ENCODE measurements around the gene ELP1.
A peak's percentile ranks its signal among the peaks of the same experiment; 100 is the strongest.

The ELP1 gene

DNA sequence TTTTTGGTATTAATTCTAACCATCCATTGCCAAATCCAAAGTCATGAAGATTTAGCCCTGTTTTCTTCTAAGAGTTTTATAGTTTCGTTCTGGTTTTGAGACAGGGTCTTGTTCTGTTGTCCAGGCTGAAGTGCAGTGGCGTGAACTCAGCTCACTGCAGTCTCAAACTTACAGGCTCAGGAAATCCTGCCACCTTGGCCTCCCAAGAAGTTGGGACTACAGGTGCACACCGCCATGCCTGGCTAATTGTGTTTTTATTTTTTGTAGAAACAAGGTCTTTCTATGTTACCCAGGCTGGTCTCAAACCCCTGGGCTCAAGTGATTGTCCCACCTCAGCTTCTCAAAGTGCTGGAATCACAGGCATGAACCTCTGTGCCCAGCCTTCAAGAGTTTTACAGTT, 50.8 kb downstream of the ELP1 start:
- DNase-seq (ENCODE audit: low spot score): no peak

DNA sequence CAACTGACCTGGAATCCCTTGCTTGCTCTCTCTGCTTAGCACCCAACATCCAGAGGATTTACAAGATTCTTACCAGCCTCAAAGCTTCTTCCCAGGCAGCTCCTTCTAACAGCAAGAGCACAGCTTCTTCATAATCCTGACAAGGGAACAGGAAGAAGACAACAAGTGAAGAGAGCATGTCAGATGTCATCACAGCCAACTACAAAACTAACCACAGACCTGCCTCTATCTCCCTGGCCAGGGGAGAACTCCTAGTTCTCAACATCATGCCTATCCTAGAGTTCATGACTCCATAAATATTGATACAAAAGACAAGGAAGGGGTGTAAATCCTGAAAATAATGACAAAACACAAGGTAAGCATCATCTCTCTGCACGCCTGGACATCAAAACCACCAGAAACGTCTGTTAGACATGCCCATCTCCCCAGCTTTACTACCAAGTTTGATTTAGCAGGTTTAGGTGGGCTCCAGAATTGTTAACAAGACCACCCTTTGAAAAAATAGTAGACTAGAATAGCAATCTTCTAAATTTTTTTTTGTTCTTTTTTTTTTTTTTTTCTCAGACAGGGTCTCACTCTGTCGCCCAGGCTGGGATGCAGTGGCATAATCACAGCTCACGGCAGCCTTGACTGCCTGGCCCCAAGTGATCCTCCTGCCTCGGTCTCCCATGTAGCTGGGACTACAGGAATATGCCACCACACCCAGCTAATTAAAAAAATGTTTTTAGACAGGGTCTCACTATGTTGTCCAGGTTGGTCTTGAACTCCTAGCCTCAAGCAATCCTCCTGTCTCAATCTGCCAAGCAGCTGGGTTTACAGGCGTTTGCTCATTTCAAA, 51.7 kb downstream of the ELP1 start:
- DNase-seq (ENCODE audit: low spot score): no peak

DNA sequence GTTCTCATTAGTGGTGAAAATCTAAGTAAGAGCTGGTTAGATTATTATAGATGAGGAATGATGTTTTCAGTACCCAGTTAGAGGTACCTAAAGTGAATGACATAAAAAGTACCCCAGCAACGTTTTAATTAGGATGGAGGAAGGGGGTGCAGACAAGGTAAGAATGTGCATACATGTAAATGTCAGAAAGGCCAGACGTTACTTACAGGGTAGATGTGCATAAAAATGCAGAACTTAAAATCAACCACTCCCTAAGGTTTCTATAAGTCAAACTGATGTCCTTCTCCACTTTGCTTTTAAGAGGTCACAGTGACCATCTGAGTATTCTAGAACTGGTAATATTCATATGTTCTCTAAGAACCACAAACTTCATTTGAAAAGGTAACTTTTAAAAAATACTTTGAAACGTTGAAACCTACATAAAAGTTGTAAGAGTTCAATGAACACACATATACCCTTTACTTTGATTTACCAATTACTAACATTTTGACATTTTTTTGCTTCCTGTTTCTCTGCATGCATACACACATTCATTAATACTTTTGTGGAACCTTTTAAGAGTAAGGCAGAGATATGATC, 53.1 kb downstream of the ELP1 start:
- DNase-seq (ENCODE audit: low spot score): no peak

DNA sequence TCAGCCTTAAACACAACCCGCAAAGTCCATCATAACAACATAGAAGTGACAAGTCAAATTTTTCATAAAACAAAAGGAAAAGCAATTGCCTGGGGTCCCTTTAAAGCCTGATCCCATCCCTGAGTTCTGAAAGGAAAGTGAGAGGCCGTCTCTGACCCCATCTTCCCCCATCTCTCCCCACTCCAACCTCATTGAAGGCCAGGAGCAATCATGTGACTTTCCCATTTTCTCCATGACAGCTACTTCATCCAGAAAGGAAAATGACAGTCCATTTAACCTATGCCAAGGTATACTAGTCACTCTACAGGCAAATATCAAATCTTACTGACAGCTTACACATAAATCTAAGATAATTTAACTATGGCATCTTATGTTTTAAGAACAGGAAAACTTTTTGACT, 56.4 kb downstream of the ELP1 start:
- no peak for DNase-seq (ENCODE audit: low spot score)

GRCh38 chr9:108876425-108876824, 57.5 kb downstream of the ELP1 start:
- no peak for DNase-seq (ENCODE audit: low spot score)

GRCh38 chr9:108874058-108874788, 59.7 kb downstream of the ELP1 start:
- DNase-seq (ENCODE audit: low spot score): no peak

DNA sequence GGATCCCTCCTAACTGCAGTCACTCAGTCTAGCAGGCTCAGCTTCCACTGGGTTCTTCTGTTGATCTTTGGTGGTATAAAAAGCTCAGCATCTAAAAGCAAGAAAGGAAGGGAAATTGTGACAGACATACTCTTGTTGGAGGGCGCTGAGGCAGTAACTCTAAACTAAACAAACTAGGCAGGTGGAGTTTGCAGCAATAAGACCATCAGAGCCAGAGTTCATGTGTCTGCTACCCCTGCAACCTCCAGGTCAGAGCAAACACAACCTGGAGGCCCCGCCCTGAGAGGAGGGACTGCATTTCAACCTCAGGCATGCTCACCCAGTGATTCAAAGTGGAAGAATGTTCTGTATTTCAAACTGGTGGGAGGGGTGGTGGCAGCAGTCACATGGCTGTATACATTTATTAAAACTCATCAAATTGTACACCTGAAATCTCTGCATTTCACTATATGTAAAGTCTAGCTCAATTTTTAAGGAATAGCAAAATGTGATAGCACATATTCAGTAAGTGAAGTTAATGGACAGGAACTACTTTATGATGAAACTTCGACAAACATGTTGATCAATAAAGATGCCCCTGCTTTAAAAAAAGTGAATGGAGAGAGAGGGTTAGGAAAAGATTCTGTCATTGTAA, 64.7 kb downstream of the ELP1 start:
- DNase-seq (ENCODE audit: low spot score): peak; percentile 77

- DNase-seq (ENCODE audit: low spot score): no peak
Measured at GRCh38 chr9:108867829-108868228, 66.1 kb downstream of the ELP1 start.

GRCh38 chr9:108867116-108867515, 66.8 kb downstream of the ELP1 start:
- DNase-seq (ENCODE audit: low spot score): no peak

- no peak for DNase-seq (ENCODE audit: low spot score)
Measured at GRCh38 chr9:108866001-108866420, 67.9 kb downstream of the ELP1 start.

DNA sequence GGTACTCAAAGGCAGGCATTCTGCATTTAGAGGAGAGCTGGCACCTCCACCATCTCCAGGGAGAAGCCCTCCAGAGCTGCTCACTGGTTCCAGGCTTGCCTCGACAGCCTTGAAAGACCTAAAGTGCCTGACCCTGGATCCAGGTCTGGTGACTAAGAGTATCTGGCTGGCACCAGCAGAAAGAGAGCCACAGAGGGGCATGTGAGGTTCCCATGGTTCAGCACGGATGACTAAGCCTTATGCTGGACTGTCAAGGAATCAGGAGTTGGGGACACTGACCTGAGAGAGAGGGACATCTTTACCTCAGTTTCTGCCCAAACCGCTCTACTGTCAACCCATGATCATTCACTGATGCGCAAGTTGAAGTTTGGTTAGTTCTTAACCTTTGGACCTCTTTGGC, 68.9 kb downstream of the ELP1 start:
- no peak for DNase-seq (ENCODE audit: low spot score)

- no peak for DNase-seq (ENCODE audit: low spot score)
Measured at GRCh38 chr9:108864446-108864845, 69.5 kb downstream of the ELP1 start.

DNA sequence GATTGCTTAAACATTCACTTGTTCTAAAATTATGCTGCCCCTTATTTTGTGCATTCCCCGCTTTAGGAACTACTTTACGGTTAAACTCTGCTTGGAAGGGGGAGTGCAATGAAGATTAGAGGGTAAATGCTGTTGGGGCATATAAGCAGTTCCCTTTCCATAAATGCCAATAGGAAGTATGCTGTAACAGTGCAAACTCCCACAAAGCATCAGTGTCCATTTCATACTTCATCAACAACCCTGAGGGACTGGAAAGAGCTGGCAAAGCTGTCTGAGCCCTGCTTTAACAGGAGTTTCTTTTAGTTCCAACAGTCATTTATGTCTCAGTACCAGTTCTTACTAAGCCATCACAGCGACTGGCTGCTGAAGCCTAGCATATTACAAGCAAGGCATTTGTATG, 70.0 kb downstream of the ELP1 start:
- no peak for DNase-seq (ENCODE audit: low spot score)

GRCh38 chr9:108861997-108862396, 71.9 kb downstream of the ELP1 start, which contains the start of gene ACTL7A:
ACTL7A (plus strand) TSS chr9:108862266; CDS start chr9:108862323, 57 bp downstream.
- DNase-seq (ENCODE audit: low spot score): no peak

DNA sequence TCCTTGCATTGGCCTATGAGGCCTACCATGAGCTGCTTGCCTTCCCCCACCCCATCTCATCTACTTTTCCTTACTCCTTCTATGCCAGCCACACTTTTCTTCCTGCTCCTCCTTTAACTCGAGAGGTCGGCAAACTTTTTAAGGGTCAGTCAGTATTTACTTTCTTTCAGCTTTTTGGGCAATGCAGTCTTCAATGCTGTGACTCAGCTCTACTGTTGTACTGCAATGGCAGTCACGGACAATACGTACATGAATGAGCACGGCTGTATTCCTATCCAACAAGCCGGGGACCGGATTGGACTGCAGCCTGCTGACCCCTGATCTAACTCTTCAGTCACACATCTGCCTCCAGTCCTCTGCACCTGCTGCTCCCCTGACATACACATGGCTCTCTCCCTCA, 72.5 kb downstream of the ELP1 start:
- DNase-seq (ENCODE audit: low spot score): no peak

DNA sequence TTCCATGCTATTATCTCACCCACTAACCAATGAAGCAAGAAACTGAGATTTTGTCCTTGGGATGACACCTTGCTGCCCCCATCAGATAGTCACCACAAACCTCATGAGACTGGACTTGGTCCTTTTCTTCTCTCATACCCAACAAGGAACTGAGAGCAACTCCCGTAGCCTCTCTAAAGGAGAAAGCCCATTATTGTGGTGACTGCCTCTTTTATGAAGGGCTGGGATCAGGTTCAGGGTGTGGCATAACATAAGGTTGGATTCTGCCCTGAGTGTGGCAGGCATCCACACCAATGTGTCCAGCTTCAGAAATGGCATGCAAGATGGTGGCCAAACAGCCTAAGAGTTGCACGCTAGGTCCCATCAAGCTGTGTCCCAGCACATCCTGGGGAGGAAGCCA, 73.2 kb downstream of the ELP1 start:
- no peak for DNase-seq (ENCODE audit: low spot score)

DNA sequence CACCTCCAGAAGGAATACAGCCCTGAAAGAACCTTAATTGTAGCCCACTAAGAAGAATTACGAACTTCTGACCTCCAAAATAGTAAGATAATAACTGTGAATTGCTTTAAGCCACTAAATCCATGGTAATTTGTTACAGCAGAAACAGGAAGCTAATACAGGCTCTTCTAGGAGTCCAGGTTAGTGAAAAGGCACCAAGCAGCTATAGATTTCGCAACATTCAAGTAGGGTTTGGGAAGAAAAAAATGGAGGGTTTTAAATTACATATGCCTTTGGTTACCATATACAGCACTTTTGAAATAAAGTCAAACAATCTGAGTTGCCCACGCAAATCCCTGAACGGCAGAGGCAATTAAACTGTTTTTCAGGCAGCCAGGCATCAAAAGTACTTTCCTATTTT, 73.6 kb downstream of the ELP1 start:
- DNase-seq (ENCODE audit: low spot score): no peak

GRCh38 chr9:108859459-108860114, 74.3 kb downstream of the ELP1 start:
- DNase-seq (ENCODE audit: low spot score): no peak

GRCh38 chr9:108857572-108857971, 76.4 kb downstream of the ELP1 start:
- DNase-seq (ENCODE audit: low spot score): no peak

- DNase-seq (ENCODE audit: low spot score): no peak
Measured at GRCh38 chr9:108855888-108856287, 78.0 kb downstream of the ELP1 start, which contains the start of gene ACTL7B. ACTL7B (minus strand) TSS chr9:108855986; CDS start chr9:108855930, 56 bp downstream.

DNA sequence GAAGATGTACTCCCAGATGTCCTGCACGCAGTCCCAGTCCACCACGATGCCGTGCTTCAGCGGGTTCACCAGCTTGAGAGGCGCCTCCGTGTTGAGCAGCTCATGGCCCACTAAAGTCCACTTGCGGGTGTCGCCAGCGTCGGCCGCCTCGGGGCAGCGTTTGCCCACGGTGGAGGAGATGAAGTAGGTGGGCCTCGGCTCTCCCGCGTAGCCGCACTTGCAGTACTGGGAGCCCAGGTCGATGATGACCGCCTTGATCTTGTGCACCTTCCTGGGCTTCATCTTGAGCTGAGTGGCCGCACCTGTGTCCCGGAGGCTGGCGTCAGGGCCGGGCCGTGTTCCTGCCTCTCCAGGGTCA, 78.4 kb downstream of the ELP1 start:
- DNase-seq (ENCODE audit: low spot score): no peak
